MV-4-11 (cell line): ENCODE results near the gene CASD1.

Experiments used
- DNase-seq: peaks from one replicate; lab custom pipeline; 2025; lab: John Stamatoyannopoulos, UW

CASD1 gene

GRCh38 chr7:94580601-94581000 lies 71.0 kb downstream of the CASD1 start:
- DNase-seq: no peak

GRCh38 chr7:94584113-94584512 lies 74.5 kb downstream of the CASD1 start:
- DNase-seq: no peak

- DNase-seq: no peak
These were observed 78.5 kb downstream of the CASD1 start for GRCh38 chr7:94588075-94588474.

- no peak for DNase-seq
These were observed 81.0 kb downstream of the CASD1 start for GRCh38 chr7:94590526-94591162.

GRCh38 chr7:94591176-94591575 lies 81.6 kb downstream of the CASD1 start:
- no peak for DNase-seq

GRCh38 chr7:94594882-94595281 lies 85.3 kb downstream of the CASD1 start:
- no peak for DNase-seq

- no peak for DNase-seq
These were observed 86.1 kb downstream of the CASD1 start for GRCh38 chr7:94595717-94596116.

- no peak for DNase-seq
These were observed 90.7 kb downstream of the CASD1 start for GRCh38 chr7:94600267-94600666.

- DNase-seq: no peak
These were observed 92.6 kb downstream of the CASD1 start for GRCh38 chr7:94602181-94602580.

GRCh38 chr7:94605031-94605430 lies 95.4 kb downstream of the CASD1 start:
- no peak for DNase-seq
